ENCODE results near the gene EGFL8. TPM values are rescaled to one million over a fixed set of nuclear protein-coding genes. Genes with fewer than 3 reads are reported as not detected.

The EGFL8 gene
- total RNA-seq, 2 donors from 2014 or later: 5.7 to 6.9 TPM

- DNase-seq: no peak
- TF ChIP-seq POLR2A (IDR thresholded peaks at IDR 0.05): no peak
- TF ChIP-seq, protein P1, sequence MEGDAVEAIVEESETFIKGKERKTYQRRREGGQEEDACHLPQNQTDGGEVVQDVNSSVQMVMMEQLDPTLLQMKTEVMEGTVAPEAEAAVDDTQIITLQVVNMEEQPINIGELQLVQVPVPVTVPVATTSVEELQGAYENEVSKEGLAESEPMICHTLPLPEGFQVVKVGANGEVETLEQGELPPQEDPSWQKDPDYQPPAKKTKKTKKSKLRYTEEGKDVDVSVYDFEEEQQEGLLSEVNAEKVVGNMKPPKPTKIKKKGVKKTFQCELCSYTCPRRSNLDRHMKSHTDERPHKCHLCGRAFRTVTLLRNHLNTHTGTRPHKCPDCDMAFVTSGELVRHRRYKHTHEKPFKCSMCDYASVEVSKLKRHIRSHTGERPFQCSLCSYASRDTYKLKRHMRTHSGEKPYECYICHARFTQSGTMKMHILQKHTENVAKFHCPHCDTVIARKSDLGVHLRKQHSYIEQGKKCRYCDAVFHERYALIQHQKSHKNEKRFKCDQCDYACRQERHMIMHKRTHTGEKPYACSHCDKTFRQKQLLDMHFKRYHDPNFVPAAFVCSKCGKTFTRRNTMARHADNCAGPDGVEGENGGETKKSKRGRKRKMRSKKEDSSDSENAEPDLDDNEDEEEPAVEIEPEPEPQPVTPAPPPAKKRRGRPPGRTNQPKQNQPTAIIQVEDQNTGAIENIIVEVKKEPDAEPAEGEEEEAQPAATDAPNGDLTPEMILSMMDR (IDR thresholded peaks at IDR 0.05): no peak
- H3K36me3 ChIP-seq (replicated peaks in 1 of 2; ENCODE audit: insufficient read depth in 1 of 2, low read depth in 2 of 2): no peaks in the 10 kb centered on the region
- no peak overlapping the region for H3K27ac ChIP-seq
- peaks cover 3% of the 10 kb centered on the region for H3K4me1 ChIP-seq
- WGBS, 2 donors: 75 to 100% methylated on average over 1 to 9 of the region's 9 CpGs
- intact Hi-C loops (cut with DNase I): no loop called here
- ATAC-seq: no peak
- no peaks in the 10 kb centered on the region for H3K9me3 ChIP-seq
- no peaks in the 10 kb centered on the region for H3K27me3 ChIP-seq
- H3K4me3 ChIP-seq: no peak overlapping the region
Measured at GRCh38 chr6:32202186-32202585, 37.8 kb downstream of the EGFL8 start.

GRCh38 chr6:32203426-32204267, 39.3 kb downstream of the EGFL8 start:
- peak; percentile 21 for ATAC-seq
- no peaks in the 10 kb centered on the region for H3K27me3 ChIP-seq
- no peak overlapping the region for H3K27ac ChIP-seq
- TF ChIP-seq, protein P1 (IDR thresholded peaks at IDR 0.05): no peak
- no peak for TF ChIP-seq POLR2A (IDR thresholded peaks at IDR 0.05)
- no peak overlapping the region for H3K4me3 ChIP-seq
- intact Hi-C loops (cut with DNase I): no loop called here
- H3K9me3 ChIP-seq: no peaks in the 10 kb centered on the region
- H3K36me3 ChIP-seq (replicated peaks in 1 of 2; ENCODE audit: insufficient read depth in 1 of 2, low read depth in 2 of 2): no peaks in the 10 kb centered on the region
- H3K4me1 ChIP-seq: no peaks in the 10 kb centered on the region
- WGBS, 2 donors: 53 to 62% methylated on average over 5 to 9 of the region's 9 CpGs
- DNase-seq: no peak

- no peak for DNase-seq
- Histone ChIP-seq H3K36me3 (replicated peaks in 1 of 2; ENCODE audit: insufficient read depth in 1 of 2, low read depth in 2 of 2) (no peaks in the 10 kb centered on the region), H3K4me3 (no peak overlapping the region), H3K4me1 (no peaks in the 10 kb centered on the region), H3K9me3 (no peaks in the 10 kb centered on the region), H3K27ac (no peak overlapping the region), H3K27me3 (no peaks in the 10 kb centered on the region)
- WGBS, 2 donors: 64 to 87% methylated on average over 3 of the region's 3 CpGs
- ATAC-seq: peak; percentile 35
- intact Hi-C loops (cut with DNase I): no loop called here
- TF ChIP-seq POLR2A (IDR thresholded peaks at IDR 0.05): no peak
- TF ChIP-seq, protein P1 (IDR thresholded peaks at IDR 0.05): no peak
Measured at GRCh38 chr6:32204268-32204715, 39.9 kb downstream of the EGFL8 start.

DNA sequence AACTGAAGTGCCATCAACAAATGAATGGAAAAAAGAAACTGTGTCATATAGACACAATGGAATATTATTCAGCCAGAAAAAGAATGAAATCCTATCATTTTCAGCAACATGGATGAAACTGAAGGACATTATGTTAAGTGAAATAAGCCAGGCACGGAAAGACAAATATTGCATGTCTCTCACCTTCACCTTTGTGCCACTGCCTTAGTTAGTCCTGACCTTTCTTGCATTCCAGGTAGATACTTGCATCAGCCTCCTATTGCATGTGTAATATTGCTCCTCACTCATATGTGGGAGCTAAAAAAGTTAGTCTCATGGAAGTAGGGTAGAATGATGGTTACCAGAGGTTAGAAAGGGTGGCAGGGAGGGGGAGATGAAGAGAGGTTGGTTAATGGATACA, 44.6 kb downstream of the EGFL8 start:
- no peaks in the 10 kb centered on the region for H3K9me3 ChIP-seq
- no peaks in the 10 kb centered on the region for H3K36me3 ChIP-seq (replicated peaks in 1 of 2; ENCODE audit: insufficient read depth in 1 of 2, low read depth in 2 of 2)
- H3K4me1 ChIP-seq: no peaks in the 10 kb centered on the region

More for the DNA sequence above, 44.6 kb downstream of the EGFL8 start:
- 56 to 66% methylated on average over 1 of the region's 1 CpG for WGBS, 2 donors
- no peaks in the 10 kb centered on the region for H3K27me3 ChIP-seq
- H3K27ac ChIP-seq: no peak overlapping the region
- ATAC-seq (no peak), DNase-seq (no peak)
- TF ChIP-seq POLR2A (IDR thresholded peaks at IDR 0.05): no peak
- TF ChIP-seq, protein P1 (IDR thresholded peaks at IDR 0.05): no peak
- H3K4me3 ChIP-seq: no peak overlapping the region
- intact Hi-C loops (cut with DNase I): no loop called here
